OCI-LY3 (cell line): Measurements from ENCODE around the gene INTS1.

ENCODE experiments used
- EZH2phosphoT487 ChIP-seq: fragments of 200-600 bp; shearing (Covaris generic); IDR thresholded peaks from 2 replicates; pipeline ENCODE4 v1.6.1; 2018; ENCODE audit warnings: antibody characterized with exemption, mixed run types, low read depth
- TF ChIP-seq, protein P1 (sequence below): fragments of 200-600, 300-600 bp; sonication (generic); IDR thresholded peaks from 2 replicates; pipeline ENCODE4 v1.5.1; 2014; ENCODE audit warnings: antibody characterized with exemption, low read length, low read depth

DNA sequence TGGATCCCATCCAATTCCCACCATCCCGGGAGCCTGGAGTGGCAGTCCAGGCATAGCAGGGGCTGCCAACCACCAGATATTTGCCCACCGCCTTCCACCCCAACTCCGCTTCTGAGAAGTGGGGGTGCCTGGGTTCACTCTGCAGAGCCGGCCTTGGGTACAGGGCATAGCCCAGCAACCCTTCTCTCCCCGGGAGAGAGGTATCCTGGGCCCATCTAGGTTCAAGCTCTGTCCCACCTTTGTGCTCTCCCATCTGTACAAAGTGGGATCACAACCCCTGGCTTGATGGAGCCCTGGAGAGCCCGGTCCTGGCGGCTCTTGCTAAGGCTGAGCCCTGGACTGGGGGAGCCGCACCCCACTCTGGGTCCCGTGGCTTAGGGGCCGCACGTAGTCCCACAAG, 57.1 kb downstream of the INTS1 start:
- TF ChIP-seq, protein P1, sequence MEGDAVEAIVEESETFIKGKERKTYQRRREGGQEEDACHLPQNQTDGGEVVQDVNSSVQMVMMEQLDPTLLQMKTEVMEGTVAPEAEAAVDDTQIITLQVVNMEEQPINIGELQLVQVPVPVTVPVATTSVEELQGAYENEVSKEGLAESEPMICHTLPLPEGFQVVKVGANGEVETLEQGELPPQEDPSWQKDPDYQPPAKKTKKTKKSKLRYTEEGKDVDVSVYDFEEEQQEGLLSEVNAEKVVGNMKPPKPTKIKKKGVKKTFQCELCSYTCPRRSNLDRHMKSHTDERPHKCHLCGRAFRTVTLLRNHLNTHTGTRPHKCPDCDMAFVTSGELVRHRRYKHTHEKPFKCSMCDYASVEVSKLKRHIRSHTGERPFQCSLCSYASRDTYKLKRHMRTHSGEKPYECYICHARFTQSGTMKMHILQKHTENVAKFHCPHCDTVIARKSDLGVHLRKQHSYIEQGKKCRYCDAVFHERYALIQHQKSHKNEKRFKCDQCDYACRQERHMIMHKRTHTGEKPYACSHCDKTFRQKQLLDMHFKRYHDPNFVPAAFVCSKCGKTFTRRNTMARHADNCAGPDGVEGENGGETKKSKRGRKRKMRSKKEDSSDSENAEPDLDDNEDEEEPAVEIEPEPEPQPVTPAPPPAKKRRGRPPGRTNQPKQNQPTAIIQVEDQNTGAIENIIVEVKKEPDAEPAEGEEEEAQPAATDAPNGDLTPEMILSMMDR = no peak
- no peak for TF ChIP-seq EZH2phosphoT487
